GM18499 (cell line): ENCODE measurements around the gene FUBP3.
"Not testable (repeated sequence)": the region's sequence is repeated elsewhere in the genome, so short reads cannot be mapped to it uniquely, and the experiment has no call there.

Experiments
- ATAC-seq: cut with Tn5 transposase; IDR thresholded peaks from one replicate; pipeline ENCODE4 v1.9.1; 2021; ENCODE audit warnings: moderate number of reproducible peaks; ENCODE audit not compliant: insufficient read depth, unreplicated experiment

The FUBP3 gene

GRCh38 chr9:130556396-130557076 lies 22.8 kb upstream of the FUBP3 start:
- ATAC-seq, result no peak

GRCh38 chr9:130557077-130557468 lies 22.3 kb upstream of the FUBP3 start:
- ATAC-seq, result no peak

- ATAC-seq, result no peak
These were observed 18.3 kb upstream of the FUBP3 start for GRCh38 chr9:130561056-130561455.

DNA sequence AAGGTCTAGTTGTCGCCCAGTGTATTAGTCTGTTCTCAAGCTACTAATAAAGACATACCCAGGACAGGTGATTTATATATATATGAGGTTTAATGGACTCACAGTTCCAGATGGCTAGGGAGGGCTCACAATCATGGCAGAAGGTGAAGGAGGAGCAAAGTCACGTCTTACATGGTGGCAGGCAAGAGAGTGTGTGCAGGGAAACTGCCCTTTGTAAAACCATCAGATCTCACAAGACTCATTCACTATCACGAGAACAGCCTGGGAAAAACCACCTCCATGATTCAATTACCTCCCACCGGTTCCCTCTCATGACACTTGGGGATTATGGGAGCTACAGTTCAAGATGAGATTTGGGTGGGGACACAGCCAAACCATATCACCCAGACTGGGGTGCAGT lies 16.9 kb upstream of the FUBP3 start:
- not testable (repeated sequence) for ATAC-seq

DNA sequence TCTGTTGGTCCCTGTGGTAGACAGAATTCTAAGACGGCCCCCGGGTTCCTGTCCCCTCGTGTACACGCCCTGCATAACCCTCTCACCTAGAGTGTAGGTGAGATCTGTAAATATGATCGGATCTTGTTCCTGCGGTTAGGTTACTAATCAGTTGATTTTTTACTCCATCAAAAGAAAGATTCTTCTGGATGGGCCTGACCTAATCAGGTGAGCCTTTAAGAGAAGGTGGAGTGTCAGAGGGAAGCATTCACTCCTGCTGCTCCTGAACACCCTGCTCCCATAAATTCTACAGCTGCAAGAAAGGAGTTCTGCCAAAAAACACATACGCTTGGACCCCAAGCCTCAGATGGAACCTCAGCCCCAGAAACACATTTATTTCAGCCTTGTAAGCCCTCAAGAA lies 15.6 kb upstream of the FUBP3 start:
- ATAC-seq, result no peak

DNA sequence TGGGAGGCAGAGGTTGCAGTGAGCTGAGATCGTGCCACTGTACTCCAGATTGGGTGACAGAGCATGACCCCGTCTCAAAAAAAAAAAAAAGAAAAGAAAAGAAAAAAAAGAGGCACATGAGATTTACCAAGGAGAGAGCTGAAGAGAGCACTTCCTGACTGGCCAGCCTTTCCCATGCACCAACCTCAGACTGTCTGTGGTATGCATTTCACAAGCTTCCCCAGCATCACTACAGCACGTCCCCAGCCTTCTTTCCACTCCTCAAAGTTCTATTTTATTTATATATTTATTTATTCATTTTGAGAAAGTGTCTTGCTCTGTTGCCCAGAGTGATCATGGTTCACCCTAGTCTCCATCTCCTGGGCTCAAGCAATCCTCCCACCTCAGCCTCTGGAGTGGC lies 13.6 kb upstream of the FUBP3 start:
- ATAC-seq, result no peak

DNA sequence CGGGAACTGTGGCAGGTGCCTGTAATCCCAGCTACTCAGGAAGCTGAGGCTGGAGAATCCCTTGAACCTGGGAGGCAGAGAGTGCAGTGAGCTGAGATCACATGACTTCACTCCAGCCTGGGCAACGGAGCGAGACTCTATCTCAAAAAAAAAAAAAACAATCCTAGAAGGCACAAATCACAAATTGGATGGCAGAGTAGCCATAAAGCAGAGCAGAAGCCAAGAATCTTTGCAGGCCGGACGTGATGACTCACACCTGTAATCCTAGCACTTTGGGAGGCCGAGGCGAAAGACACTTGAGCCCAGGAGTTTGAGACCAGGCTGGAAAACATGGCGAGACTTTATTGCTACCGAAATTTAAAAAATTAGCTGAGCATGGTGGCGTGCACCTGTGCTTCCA lies 9.2 kb upstream of the FUBP3 start:
- no peak for ATAC-seq

DNA sequence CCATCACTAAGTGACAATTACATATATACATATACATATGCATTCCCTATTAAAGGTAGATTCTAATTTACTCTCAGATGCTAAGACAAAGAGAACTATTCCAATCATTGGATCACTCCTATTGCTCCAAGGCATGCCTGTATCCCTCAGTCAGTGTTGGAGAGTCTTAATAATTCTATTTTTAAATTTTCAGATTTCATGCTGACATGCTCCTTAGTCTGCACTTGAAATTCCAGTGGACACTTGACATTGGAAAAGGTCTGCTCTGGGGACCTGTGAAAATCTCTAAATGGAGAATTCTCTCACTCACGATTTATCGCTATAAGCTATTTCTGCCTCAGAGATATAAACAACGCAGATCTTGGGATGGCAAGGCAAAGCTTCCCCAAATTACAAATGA lies 3.9 kb upstream of the FUBP3 start:
- ATAC-seq, result no peak

DNA sequence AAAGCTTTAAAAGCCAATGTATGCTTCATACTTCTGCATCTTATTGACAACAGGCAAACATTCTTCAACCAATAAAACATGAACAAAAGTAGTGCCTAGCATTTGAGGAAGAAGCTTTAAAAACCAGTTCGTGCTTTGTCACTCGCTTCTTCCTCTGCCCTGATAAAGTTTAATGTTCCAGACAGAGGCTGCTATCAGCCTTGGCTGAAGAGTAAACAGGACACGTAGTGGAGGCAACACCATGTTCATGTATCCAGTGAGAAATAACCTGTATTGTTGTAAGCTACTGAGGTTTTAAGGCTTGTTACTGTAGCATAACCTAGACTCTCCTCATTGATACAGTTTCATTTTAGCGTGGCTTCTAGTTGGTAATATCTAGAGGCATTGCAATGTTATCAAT lies 3.2 kb upstream of the FUBP3 start:
- no peak for ATAC-seq

DNA sequence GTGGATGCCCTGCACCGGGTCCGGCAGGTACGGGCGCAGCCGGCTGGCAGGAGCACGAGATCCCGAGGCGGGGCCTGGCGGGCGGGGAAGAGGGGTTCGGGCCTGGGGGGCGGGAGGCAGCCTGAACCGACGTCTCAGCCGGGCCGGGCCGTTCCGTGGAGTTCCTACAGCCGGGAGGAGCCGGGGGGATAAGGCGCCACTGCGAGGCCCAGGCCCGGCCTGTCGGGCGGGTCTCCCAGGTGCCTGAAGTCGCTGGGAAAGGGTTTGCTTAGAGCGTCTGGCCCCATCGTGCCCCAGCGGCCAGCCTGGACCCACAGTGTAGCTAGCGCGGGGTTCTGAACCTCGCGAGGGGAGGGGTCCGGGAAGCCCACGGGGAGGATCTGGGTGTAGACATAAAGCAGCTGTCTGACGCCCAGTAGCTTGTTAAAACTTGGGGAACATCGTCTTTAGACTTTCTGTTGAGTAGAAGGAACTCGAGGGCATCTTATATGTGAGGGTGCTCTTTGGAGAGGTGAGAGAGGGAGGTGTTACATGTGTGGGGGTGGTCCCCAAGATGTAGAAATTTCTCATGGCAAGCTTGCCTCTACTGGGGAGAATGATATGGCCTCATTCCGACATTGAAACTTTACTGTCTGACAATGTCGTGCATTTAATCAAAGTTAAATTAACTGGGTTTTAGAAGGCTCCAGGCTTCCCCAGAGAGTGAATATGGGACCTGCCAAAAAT lies 524 bp downstream of the FUBP3 start:
- ATAC-seq, result peak; percentile 22

GRCh38 chr9:130581766-130582165 lies 2.4 kb downstream of the FUBP3 start:
- ATAC-seq, result no peak

DNA sequence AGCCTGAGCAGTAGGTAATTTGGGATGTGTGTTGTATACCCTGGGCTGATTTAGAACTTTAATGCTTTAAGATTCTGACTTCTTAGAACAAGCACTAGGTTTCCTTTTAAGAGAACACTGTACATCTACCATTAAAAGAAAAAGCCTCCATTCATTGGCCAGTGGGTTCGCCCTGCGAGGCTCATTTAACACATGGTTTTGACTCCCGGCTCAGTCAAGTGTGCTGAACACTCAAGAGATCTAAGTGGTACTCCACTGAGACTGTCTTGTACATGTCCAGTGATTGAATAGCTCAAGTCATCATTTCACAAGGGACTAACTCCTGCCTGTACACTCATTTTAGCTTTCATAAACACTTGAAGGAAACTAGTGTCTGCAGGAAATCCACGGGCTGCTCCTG lies 3.9 kb downstream of the FUBP3 start:
- ATAC-seq, result no peak

DNA sequence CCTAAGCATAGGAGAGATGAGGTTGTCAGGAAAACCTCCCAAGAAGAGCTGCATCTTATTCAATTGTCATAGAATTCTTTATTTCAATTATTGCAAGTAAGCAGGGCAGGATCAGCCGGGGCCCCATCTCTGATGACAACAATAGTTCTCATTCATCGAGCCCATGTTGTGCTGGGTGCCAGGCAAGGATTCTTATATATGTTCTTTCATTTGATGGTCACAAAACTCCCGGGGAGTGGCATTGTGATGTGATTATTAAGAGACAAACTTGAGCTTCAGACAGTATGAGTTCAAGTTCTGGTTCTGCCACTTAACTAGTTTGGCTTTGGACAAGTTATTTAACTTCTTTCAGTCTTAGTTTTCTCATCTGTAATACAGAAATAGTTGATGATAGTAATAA lies 8.5 kb downstream of the FUBP3 start:
- ATAC-seq, result no peak

DNA sequence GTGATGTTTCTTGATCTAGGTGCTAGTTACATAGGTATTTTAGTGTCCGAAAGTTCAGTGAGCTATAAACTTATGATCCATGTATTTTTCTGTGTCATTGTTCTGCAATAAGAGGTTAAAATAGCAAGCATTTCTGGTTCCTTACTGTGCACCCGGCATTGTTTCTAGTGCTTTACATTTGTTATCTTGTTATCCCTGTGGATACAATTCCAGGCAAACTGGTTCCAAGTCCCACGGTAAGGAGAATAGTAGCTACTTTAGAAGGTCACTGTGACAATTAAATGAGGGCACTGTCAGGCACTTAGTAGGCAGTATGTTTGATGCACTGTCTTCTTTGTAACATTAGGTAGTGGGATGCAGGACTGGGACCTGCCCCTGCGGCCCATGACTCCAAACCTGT lies 9.0 kb downstream of the FUBP3 start:
- no peak for ATAC-seq

GRCh38 chr9:130589754-130590153 lies 10.4 kb downstream of the FUBP3 start:
- ATAC-seq, result no peak

GRCh38 chr9:130590305-130590704 lies 10.9 kb downstream of the FUBP3 start:
- no peak for ATAC-seq

GRCh38 chr9:130593020-130593419 lies 13.6 kb downstream of the FUBP3 start:
- ATAC-seq, result no peak

GRCh38 chr9:130597228-130597627 lies 17.9 kb downstream of the FUBP3 start:
- no peak for ATAC-seq

DNA sequence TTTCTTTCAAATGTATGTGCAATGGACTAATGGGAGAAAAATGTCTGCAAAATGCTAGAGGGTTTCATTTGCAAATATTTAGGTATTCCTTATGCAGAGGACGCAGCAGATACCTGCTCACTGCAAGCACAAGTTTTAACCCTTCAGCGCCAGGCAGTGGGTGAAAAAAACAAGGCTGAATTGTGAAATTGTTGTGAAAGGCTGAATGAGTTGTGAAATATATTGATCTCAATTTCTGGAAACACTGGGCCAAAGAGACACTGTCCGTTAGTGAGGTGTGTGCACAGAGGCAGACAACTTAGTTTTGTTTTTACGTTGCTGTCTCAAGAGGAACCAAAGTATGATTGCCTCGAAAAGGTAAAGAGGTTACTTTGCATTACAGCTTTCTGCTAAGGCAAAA lies 18.8 kb downstream of the FUBP3 start:
- no peak for ATAC-seq

- no peak for ATAC-seq
These were observed 20.2 kb downstream of the FUBP3 start for GRCh38 chr9:130599625-130600024.

DNA sequence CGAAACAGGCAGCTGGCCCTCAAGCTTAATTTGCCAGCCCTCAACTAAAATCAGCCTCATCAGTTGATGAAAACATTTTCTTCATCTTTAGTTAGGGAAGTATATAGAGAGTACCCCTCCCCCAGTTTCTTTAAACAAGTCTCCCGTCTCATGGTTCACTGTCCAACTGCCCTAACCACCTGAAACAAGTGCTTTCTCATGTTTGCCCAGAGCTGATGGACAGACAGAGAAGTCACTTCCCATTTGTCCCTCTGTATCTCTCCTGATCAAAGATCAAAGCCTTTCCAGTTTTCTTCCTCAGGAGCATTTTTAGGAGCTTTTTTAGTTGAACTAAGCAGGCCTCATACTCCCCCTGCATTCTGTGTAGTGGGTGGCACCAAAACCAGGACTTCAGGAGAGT lies 21.7 kb downstream of the FUBP3 start:
- no peak for ATAC-seq

- no peak for ATAC-seq
These were observed 24.9 kb downstream of the FUBP3 start for GRCh38 chr9:130604295-130604694.
